DMS79 (cell line): ENCODE data around the gene ABLIM1.

Experiments used
- DNase-seq: peaks from one replicate; lab custom pipeline; 2025; lab: John Stamatoyannopoulos, UW

ABLIM1 gene

DNA sequence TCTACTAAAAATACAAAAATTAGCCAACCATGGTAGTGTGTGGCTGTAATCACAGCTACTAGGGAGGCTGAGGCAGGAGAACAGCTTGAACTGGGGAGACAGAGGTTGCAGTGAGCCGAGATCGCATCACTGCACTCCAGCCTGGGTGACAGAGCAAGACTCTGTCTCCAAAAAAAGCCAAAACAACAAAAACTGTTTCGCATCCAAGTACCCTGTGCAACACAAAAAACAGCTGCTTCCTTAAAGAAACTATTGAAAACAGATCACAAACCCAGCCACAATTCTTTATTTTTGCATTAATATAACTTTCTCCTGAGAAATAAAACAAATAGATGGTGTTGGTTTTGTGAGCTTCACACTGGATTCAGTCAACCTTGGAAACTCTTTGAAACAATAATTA, 141.7 kb downstream of the ABLIM1 start:
- no peak for DNase-seq

- no peak for DNase-seq
Observed at GRCh38 chr10:114515298-114515914, 142.7 kb downstream of the ABLIM1 start.

- DNase-seq: no peak
Observed at GRCh38 chr10:114513381-114513792, 144.7 kb downstream of the ABLIM1 start.

- DNase-seq: no peak
Observed at GRCh38 chr10:114511881-114512280, 146.2 kb downstream of the ABLIM1 start.

DNA sequence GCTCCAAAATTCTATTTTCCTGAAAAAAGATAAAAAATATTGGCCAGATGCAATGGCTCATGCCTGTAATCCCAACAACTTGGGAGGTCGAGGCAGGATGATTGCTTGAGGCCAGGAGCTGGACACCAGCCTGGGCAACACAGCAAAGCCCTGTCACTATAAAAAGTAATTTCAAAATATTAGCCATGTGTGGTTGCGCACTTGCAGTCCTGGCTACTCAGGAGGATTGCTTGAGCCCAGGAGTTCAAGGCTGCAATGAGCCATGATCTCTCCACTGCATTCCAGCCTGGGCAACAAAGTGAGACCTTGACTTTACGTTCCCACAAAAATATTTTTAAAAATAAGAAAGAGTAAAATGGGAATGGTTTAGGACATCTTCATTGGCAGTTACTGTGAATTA, 149.7 kb downstream of the ABLIM1 start:
- DNase-seq: no peak

- no peak for DNase-seq
Observed at GRCh38 chr10:114507449-114507848, 150.6 kb downstream of the ABLIM1 start.

DNA sequence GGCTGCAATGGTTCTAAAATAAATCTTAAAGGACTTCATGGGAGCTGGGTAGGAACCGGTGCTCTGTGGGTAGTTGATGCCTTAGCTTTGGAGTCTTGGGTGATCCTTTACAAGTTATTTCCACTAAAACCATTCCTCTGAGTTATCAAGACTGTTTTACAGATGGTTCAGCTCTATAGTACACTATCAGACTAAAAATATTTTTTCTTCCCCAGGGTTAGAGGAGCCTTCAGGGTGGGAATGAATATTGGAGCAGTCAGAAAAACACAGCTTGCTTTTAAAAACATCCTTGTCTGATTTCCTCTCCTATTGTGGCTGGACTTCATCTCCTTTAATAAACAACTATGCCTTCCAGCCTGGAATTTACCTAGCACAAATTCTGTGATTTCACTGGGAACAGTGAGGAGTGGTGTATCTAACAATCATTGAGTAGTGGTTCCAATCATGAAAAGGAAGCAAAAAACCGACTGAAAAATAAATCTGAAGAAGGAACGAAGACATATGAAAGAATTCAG, 151.1 kb downstream of the ABLIM1 start:
- DNase-seq: no peak

GRCh38 chr10:114504769-114505579, 153.1 kb downstream of the ABLIM1 start:
- no peak for DNase-seq

GRCh38 chr10:114502074-114502473, 156.0 kb downstream of the ABLIM1 start:
- DNase-seq: no peak

- no peak for DNase-seq
Observed at GRCh38 chr10:114501650-114502049, 156.4 kb downstream of the ABLIM1 start.

- no peak for DNase-seq
Observed at GRCh38 chr10:114500643-114501042, 157.4 kb downstream of the ABLIM1 start.

DNA sequence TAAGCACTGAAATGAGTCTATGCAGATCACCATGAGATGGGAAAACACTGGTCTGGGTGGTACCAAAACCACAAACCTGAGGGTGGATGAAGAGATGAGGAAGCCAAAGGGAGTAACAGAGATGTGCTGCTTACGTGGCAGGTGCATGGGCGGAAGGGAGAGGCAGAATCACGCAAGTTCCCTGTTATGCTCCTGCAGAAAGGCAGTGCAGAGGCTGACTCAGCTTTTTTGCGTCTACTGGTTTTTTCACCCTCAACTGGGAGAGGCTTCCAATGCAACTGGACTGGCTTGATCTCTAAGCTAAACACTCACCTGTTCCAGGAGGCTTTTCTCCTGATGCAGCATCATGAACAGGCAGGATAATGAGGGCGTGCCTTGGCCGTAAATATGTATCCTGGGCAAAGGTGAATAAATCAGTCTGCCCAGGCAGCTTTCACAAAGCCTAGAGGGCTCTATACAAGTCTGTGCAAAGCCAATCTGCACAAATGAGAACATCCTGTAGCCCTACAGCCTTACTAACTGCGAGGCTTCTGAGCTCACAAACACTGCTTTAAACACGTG, 158.4 kb downstream of the ABLIM1 start:
- DNase-seq: no peak

DNA sequence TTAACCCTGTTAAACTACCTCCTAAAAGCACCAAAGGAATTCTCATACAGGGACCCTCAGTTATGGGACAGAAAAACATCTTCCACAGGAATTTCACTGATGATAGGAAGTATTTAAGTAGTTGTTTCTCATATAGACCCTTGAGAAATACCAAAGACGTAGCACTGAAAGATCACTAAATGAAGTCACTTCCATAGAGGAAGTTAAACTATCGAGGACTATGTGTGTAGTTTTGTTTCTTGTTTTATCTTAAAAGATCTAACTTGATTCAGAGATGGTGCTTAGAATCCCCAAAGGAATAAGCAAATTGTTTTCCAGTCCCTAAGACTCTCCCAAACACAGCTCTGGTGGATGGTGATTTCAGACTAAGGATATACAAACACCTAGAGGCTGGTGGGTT, 159.0 kb downstream of the ABLIM1 start:
- no peak for DNase-seq

DNA sequence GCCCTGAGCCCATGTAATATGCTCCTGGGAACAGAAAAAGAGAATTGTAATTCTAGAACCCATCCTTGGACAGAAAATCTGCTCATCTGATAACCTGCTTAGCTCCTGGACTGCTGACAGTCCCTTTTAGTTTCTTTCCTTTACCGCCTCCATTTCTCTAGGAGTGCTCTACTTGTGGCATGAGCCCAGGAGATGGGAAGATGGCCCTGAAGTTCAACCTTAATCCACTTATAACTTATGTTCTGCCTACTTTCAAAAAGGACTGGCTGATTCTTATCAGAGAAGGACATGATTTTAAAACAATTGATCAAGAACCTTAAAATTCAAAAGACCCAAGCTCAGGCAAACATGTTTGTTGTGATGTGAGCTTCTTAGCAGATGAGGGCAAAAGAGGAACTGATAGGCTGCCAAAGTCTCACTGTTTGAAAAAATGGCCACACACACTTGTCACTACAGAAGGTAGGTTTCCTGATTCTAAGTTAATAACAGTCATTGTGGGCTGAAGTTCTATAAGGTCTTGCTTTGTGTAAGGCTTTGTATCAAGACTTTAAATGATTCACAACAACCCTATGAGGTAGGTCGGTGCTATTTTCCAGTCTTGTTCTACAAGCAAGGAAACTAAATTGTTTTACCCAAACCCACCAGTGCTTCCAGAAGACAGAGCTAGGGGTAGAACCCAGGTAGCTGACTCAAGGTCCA, 159.5 kb downstream of the ABLIM1 start:
- no peak for DNase-seq

- no peak for DNase-seq
Observed at GRCh38 chr10:114495303-114495702, 162.8 kb downstream of the ABLIM1 start.

- no peak for DNase-seq
Observed at GRCh38 chr10:114492351-114493037, 165.6 kb downstream of the ABLIM1 start.

DNA sequence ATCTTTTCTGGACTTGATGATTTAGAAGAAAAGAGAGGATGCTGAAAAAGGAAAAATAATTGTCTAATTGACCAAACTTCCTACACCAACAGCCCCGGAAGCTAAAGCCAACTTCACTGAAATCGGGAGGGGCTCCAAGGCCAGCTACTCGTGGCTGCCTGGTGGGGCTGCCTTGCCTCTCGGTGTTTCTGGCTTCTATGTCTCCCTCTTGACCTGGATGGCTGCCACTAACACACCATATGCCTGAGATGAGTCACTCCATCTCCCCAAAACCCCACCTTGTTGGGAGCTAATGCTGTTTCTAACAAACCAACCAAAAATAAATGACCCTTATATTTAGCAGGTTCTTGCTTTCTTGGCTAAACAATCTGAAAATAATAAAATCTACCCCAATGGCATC, 166.1 kb downstream of the ABLIM1 start:
- DNase-seq: no peak

- no peak for DNase-seq
Observed at GRCh38 chr10:114491419-114491818, 166.7 kb downstream of the ABLIM1 start.

DNA sequence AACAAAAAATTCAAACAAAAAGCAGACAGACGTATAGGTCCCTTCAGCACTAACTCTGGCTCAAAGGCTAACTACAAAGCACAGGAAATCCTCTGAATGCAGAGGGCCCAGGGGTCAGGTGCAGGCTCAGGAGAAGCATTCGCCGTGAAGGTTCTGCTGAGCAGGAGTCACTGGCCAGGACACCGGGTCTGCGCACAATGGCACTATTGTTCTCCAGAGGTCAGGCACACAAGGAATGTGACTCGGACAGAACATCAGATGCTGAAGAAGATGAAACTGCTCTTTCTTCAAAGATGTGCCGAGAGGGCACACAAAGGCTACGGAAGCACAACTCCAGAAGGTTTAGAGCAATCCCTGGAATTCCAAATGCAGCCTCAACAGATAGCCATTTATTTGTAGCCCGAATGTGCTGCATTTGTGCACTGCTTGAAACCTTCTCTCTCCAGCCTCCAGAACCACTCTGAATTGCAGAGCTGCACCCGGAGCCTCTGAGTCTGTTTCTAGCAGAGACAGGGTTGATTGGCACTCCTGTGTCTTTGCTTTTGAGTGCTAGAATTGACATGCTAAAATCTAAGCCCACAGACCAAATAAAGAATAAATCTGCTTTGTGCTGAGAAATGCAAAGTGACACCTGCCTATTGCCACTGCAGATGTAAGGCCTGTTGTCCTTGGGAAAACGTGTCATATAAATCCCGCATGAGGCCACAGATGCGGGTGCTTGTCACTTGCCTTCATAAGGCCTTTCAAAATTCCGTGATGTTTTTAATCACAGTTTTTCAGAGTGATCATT, 168.4 kb downstream of the ABLIM1 start:
- DNase-seq: no peak

DNA sequence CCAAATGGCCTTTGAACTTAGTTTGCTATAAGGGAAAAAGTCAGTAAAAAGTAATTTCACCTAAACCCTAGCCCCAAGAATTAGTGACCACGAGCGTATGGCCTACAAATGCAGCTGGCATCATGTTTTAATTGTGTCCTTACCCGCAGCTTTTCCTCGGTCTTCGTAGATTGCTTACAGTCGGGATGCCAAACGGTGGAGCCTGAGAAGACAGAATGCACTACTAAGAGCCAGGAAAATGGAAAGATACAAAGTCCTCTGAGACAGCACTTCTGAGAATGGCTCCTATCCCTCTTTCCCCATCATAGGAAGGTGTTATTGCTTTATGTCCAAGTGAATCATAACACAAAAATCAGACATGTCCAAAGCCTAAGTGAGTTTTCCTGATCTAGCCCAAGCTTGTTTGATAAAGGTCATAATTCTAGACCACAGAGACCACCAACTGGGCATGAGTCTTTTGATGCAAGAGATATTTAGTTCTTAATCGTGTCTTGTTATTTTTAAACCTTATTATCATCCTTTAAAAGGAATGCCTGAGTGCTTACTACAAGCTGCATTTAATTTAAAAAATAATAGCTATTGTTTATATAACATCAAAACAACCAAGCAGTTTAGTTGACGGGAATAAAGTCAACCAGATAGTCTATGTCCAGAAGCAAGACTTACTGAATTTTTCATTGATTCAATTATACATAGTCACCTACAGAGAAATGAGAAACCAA, 170.1 kb downstream of the ABLIM1 start:
- DNase-seq: no peak
